A673 (cell line): ENCODE results near the gene MIPOL1.

Experiments
- CTCF ChIP-seq: fragments of 300-800, 200-600 bp; sonication (generic); conservative IDR thresholded peaks from 2 replicates; pipeline ENCODE4 v1.5.1; 2017; ENCODE audit warnings: low read depth, mild to moderate bottlenecking, antibody characterized with exemption, low read length, moderate library complexity, mixed read lengths
- EZH2 ChIP-seq: fragments of 200-600 bp; sonication (generic); IDR thresholded peaks from 2 replicates; pipeline ENCODE4 v1.6.1; 2017; ENCODE audit warnings: borderline replicate concordance, low read depth, mild to moderate bottlenecking, mixed read lengths, antibody characterized with exemption, low read length; ENCODE audit not compliant: poor library complexity, severe bottlenecking

GRCh38 chr14:37187294-37187693 is 10.4 kb upstream of the MIPOL1 start:
- TF ChIP-seq EZH2, result no peak
- TF ChIP-seq CTCF, result no peak
